Bronchial epithelial cell (primary cell): ENCODE measurements around the gene CDC42EP3. TPM values are rescaled to one million over a fixed set of nuclear protein-coding genes. Genes with fewer than 3 reads are reported as not detected.

Source experiments
- DNase-seq: peaks from one replicate; pipeline ENCODE4 v3.0.0-alpha.2; 2010; ENCODE audit warnings: low read depth
- FAIRE-seq: peaks from 2 replicates; lab custom pipeline; 2011; peaks lifted over from hg19 to GRCh38; lab: Jason Lieb, UNC
- H3K27me3 ChIP-seq: 2 replicates; pipeline ENCODE4 v1.5.1; 2011; ENCODE audit warnings: low read length; ENCODE audit not compliant: control insufficient read depth, insufficient read depth
- H3K36me3 ChIP-seq: 2 replicates; pipeline ENCODE4 v1.5.1; 2011; ENCODE audit warnings: low read length; ENCODE audit not compliant: control insufficient read depth, insufficient read depth
- H3K4me3 ChIP-seq: 2 replicates; pipeline ENCODE4 v1.5.1; 2011; ENCODE audit warnings: mild to moderate bottlenecking, low read depth, low read length, control low read depth
- total RNA-seq: library from RNA; depleted of rRNA; stranded (reverse); fragments of >200 nt; gene quantifications from 2 replicates; pipeline ENCODE4 v1.2.1, GENCODE V29; 2014
- TF ChIP-seq, protein P1 (sequence below): IDR thresholded peaks from 2 replicates; pipeline ENCODE4 v1.5.1; 2011; ENCODE audit warnings: mild to moderate bottlenecking, moderate library complexity, low read length, control low read depth, inconsistent platforms; ENCODE audit not compliant: insufficient read depth, severe bottlenecking

The CDC42EP3 gene
- total RNA-seq: 8.7 and 10.5 TPM in 2 replicates

GRCh38 chr2:37671009-37671815 is at the start of gene CDC42EP3:
Gene CDC42EP3, minus strand, starts transcription at chr2:37671642. Its CDS starts 25,055 bp downstream, at chr2:37646587.
- peaks cover 6% of the 10 kb centered on the region for H3K36me3 ChIP-seq
- TF ChIP-seq, protein P1, sequence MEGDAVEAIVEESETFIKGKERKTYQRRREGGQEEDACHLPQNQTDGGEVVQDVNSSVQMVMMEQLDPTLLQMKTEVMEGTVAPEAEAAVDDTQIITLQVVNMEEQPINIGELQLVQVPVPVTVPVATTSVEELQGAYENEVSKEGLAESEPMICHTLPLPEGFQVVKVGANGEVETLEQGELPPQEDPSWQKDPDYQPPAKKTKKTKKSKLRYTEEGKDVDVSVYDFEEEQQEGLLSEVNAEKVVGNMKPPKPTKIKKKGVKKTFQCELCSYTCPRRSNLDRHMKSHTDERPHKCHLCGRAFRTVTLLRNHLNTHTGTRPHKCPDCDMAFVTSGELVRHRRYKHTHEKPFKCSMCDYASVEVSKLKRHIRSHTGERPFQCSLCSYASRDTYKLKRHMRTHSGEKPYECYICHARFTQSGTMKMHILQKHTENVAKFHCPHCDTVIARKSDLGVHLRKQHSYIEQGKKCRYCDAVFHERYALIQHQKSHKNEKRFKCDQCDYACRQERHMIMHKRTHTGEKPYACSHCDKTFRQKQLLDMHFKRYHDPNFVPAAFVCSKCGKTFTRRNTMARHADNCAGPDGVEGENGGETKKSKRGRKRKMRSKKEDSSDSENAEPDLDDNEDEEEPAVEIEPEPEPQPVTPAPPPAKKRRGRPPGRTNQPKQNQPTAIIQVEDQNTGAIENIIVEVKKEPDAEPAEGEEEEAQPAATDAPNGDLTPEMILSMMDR: no peak
- DNase-seq (peak; percentile 41), FAIRE-seq (no peak)
- H3K27me3 ChIP-seq: no peaks in the 10 kb centered on the region
- peak within 1 kb of the TSS; percentile 59 for H3K4me3 ChIP-seq

DNA sequence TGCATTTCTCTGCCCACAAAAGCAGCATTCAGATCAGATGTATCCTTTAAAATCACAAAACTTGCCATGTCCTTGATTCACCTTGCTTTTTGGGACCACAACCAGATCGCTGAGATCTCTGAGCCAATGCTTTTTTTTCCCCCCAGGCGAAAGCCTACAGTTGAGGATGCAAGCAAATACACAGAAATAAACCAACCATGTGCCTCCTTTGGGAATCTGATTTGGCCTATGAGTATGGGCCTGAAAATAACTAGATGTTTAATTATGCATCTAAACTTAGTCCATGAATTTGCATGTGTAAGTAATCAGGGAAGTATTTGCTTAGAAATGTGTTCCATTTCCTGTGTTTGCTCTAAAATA is 49.7 kb upstream of the CDC42EP3 start:
- Histone ChIP-seq H3K4me3 (no peak overlapping the region), H3K27me3 (no peaks in the 10 kb centered on the region), H3K36me3 (no peaks in the 10 kb centered on the region)
- no peak for FAIRE-seq
- TF ChIP-seq, protein P1: no peak
- no peak for DNase-seq

DNA sequence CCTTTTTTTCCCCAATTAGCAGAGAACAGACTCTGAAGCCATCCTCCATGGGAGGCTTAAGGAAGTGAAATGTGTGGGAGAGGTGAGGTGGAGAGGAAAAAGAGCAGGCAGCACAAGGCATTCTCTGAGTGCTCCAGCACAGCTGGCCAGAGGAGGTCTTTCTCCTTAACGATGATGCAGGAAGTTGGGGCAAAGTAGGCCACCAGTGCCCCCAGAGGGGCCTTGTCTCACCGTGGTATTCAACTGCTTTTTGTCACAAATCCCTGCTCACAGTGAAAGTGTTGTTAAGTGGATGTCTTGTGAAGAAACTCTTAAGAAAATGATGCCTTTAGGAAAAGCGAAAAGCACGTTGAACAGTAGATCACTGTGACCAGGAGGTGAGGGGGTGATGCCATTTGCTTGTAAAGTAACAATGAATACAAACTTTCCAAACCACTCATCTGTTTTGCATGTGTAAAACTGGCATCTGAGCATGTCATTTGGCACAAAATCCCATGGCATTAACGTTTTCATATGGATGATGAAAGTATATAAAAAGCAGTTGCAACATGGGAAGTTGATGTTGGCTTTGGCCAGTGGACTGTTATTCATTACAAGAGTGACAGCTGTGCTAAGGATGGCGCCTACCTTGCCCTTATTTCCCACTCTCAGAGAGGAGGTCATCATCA is 49.2 kb upstream of the CDC42EP3 start:
- Histone ChIP-seq H3K4me3 (no peak overlapping the region), H3K27me3 (no peaks in the 10 kb centered on the region), H3K36me3 (no peaks in the 10 kb centered on the region)
- TF ChIP-seq, protein P1: no peak
- no peak for FAIRE-seq
- DNase-seq: no peak

DNA sequence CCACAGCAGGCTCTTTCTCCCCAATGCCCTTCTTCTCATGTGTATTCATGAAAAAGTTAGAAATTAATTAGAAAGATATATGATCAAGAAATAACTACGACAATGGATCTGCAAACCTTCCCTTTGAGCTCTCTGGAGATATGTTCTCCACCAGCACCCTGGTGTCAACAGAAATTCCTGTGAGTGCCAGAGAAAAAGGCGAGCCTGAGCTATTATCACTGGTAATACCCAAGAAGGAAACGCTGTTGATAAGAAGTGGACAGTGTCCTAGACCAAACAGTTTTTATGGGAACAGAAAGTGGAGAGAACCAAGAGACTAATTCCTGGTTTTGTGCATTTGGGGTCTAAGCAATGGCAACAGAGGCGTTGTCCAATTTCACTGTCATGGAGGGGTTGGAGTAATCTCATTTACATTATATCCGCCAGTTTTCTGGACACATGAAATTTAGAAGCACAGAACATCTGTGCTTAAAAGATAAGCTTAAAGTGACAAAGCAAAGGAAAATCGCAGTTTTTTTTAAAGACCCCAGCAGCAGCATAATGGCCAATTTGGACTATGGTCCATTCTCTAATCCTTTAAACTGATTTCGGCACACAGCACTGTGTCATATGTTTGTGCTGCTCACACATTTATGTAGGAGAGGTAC is 47.2 kb upstream of the CDC42EP3 start:
- Histone ChIP-seq H3K27me3 (no peaks in the 10 kb centered on the region), H3K4me3 (no peak overlapping the region), H3K36me3 (no peaks in the 10 kb centered on the region)
- TF ChIP-seq, protein P1: no peak
- DNase-seq (no peak), FAIRE-seq (no peak)

DNA sequence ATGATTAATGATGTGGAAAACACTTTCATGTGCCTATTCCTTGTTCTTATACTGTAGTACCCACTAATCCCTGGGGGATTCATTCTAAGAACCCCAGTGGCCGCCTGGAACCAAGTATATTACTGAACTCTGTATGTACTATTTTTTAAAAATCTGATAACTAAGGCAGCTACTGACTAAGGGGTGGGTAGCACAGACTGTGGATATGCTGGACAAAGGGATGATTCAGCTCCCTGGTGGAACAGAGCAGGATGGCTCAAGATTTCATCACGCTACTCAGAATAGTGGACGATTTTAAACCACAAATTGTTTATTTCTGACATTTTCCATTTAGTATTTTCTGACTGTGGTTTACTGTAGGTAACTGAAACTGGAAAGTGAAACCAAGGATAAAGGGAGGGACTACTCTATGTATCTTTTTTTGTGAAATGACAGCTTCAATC is 41.8 kb upstream of the CDC42EP3 start:
- peak; percentile 78 for DNase-seq
- Histone ChIP-seq H3K27me3 (no peaks in the 10 kb centered on the region), H3K4me3 (no peak overlapping the region), H3K36me3 (no peaks in the 10 kb centered on the region)
- TF ChIP-seq, protein P1: no peak
- no peak for FAIRE-seq
